LoVo (cell line): ENCODE measurements around the gene CENPT.
A peak's percentile ranks its signal among the peaks of the same experiment; 100 is the strongest.

ENCODE experiments used
- DNase-seq: peaks from one replicate; pipeline ENCODE4 v3.0.0-alpha.2; 2016; ENCODE audit warnings: low spot score

Gene CENPT, protein sequence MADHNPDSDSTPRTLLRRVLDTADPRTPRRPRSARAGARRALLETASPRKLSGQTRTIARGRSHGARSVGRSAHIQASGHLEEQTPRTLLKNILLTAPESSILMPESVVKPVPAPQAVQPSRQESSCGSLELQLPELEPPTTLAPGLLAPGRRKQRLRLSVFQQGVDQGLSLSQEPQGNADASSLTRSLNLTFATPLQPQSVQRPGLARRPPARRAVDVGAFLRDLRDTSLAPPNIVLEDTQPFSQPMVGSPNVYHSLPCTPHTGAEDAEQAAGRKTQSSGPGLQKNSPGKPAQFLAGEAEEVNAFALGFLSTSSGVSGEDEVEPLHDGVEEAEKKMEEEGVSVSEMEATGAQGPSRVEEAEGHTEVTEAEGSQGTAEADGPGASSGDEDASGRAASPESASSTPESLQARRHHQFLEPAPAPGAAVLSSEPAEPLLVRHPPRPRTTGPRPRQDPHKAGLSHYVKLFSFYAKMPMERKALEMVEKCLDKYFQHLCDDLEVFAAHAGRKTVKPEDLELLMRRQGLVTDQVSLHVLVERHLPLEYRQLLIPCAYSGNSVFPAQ

DNA sequence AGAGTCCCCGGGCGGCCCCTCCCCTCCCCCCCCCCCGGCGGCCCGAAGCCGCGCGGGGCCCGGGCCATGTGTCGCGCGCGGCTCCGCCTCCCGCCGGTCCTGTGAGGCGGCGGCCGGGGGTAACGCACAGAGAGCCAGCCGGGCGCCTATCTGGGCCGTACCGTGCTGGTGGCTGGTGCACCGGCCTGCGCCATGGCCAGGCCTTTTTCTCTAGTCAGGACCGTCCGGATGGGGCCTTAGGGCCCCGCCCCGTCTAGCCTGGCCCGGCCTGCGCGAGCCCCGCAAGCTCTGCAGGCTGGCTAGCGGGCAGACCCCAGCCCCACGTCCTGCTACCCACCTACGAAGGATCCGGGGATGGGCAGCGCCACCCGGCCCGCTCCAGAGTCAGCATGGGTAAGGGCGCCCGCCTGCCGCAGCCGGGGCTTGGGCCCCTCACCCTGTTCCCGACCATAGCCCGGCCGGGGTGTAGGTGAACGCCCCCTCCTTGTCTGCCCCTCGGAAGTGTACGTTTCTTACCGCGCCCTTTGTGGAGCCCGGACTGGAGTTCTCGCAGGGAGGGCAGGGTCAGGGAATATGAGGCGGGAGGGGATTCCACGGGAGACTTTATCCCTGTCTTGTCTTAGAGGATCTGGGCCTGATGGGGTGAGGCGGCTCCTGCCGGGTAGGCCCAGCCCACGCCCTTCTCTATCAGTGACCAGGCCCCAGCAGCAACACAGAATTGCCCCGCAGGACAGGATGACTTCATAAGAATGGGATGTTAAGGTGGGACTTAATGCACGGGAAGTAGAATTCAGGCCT lies at the start of gene CENPT:
Gene CENPT (minus strand): TSS at position 630 of the 798 bp plus-strand sequence. CDS start 13,834 bp downstream, outside the sequence.
- DNase-seq = peak; percentile 69

DNA sequence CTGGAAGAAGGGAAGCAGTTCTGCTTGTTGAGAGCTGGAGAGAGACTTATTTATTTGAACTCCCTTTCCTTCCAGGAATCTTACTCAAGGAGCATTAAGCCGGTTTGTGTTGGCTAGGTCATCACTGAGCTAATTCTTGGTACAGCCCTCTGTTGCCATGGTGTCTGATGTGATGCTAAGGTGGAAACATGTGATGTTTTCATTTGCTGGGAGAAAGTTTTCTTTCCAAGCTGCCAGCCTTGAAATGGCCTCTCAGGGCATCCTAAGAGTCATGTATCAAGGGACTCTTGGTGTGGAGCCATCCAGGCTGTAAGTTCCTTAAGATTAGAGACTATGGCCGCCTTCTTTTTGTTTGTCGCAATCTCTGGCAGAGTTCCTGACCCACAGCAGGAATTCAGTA lies 49.7 kb upstream of the CENPT start:
- DNase-seq = no peak

DNA sequence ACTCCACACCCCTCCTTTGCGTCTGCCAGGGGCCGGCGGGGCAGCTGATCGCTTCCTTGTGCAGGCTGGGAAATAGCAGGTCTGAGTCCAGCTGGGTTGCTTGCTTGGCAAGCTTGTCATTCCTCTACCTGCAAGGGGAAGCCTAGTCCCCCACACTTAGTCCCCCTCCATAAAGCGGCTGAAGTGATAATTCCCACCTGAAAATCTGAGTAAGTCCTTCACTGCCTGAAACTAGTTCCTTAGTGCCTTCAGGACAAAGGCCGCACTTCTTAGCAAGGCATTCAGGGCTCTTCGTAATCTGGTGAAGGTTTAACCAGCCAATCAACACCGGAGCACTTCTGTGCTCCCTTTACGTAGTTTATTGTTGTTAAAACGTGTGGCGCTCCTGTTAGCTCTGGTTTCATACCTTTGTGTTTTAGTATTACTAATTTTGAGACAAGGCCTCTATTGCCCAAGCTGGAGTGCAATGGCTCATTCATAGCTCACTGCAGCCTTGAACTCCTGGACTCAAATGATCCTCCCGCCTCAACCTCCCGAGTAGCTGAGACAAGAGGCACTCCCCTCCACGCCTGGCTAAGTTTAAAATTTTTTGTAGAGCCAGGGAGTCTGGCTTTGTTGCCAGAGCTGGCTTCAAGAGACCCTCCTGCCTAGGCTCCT lies 46.4 kb upstream of the CENPT start:
- DNase-seq = no peak

DNA sequence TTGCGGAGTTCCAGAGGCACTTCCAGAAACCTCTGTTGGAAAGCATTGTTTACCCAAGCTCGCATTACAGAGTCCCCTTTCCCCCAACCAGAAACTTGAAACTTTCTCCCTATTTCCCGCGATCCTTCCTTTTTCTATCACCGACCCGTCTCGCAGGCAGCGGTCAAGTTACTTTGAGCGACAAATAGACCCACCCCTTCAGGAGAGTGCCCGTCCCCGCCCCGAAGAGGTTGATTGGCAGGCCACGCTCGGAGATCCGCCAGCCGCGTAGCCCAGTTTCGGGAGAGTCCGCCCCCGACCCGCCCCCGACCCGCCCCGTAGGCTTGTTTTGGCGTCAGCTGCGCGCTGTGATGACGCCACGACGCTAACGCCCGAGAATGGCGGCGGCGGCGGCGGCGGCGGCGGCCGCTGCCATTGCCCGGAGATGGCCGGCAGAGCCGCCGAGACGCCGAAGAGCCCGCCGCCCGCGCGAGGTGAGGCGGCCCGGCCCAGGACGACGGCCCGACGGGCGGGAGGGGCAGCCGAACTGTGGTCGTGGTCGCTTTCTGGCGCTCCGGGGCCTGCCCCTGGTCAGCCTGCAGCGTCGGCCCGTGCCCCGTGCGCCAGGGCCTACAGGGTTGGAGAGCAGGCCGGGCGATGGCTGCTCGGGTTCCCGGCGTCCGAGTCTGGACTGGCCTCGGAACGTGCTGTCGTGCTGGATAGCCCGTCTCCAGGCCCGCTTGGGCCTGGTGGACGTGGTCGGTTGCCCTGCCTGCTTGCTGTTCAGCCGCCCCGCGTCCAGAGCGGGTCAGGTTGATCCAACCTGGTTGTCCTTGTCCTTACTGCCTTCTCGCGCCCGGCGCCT lies 45.6 kb upstream of the CENPT start, which contains the start of gene PSKH1:
Gene PSKH1 (plus strand): TSS at position 356 of the 844 bp plus-strand sequence. CDS start 15,496 bp downstream, outside the sequence.
- peak; percentile 96 for DNase-seq

DNA sequence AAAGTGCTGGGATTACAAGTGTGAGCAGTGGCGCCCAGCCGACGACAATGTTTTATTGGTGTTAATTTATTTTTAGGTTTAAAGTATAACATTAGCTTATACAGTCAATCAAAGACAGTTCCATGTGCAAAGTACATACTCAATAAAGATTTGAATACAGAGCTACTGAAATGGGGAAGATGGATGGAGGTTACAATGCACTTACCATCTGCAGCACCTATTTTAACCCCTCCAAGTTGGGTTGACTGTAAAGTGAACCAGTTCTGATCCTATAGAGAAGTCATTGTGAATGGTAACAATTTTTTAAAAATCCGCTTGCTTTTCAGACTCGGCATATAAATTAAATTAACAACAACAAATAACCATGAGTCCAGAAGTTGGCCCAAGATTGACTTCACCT lies 44.9 kb upstream of the CENPT start:
- DNase-seq = no peak

DNA sequence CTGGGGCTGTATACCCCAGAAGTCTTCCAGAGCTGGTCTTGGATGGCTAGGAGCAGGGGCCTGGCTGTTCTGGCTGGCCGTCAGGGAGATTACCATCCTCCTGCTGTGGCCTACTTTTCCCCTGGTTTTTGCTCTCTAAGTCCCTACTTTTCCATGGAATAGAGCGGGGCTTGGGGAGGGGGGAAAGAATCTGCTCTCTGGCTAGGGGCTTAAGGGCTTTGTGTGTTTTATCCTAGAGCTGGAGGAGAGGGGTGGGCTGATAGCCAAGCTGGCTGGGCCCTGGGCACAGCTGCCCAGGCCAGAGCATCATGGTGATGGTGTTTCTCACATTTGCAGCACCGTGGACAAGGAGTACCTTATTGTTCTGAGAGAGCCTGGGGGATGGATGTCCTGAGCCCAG lies 40.8 kb upstream of the CENPT start:
- no peak for DNase-seq

DNA sequence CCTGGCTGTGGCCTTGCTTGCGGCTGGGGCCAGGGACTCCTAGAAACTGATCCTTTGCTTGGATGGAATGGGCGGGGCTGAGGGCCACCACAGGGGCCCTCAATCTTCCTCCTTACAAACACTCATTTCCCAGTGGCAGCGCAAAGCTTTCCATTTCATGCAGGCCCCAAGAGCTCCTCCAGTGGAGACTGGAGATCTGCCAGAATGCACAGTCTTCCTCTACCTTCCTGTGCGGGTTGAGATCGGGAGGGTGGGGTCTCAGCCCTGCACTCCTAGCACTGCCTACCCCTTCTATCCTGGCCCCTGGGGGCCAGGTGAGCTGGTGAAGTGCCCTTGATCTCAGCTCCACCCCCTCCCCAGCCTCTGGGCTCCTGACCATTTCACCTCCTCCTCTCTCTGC lies 38.9 kb upstream of the CENPT start:
- no peak for DNase-seq

DNA sequence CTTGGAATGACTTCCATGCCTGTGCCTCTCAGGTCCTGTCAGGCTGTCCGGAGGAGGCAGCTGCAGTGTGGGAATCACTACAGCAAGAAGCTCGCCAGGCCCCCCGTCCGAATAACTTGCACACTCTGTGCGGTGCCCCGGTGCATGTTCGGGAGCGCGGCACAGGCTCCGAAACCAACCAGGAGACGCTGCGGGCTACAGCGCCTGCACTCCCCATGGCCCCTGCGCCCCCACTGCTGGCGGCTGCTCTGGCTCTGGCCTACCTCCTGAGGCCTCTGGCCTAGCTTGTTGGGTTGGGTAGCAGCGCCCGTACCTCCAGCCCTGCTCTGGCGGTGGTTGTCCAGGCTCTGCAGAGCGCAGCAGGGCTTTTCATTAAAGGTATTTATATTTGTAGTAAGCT lies 38.5 kb upstream of the CENPT start:
- DNase-seq = no peak

DNA sequence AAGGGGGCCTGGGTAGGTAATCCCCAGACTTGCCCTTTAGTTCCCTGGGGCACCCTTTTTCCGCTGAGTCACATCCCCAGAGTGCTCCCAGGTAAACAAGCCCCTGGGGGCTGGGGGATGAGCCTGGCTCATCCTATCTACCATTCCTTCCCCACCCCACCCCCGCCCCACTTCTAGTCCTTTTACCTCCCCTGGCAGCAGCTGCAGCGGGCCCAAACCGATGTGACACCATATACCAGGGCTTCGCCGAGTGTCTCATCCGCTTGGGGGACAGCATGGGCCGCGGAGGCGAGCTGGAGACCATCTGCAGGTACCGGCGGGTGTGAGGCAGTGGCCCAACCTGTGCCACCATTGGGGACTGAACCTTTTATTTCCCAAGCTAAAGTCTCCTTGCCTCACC lies 38.1 kb upstream of the CENPT start:
- DNase-seq = no peak

DNA sequence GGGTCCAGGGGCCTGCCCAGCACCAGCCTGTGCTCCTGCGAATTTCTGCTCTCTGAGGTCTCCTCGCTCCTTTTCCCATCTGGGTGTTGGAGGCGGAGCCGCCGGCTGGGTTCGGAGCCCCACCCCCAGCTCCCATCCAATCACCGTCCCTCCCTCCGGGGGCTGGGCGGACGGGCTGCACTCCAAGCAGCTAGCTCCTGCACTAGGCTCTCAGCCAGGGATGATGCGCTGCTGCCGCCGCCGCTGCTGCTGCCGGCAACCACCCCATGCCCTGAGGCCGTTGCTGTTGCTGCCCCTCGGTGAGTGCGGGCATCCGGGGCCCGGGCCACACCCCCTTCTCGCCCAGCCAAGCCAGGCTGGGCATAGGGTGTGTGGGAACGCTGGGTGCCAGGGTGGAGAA lies 37.2 kb upstream of the CENPT start, which contains the start of gene NRN1L:
Gene NRN1L (plus strand): TSS at position 202 of the 400 bp plus-strand sequence. CDS start 19 bp downstream, at position 221.
- DNase-seq = no peak

DNA sequence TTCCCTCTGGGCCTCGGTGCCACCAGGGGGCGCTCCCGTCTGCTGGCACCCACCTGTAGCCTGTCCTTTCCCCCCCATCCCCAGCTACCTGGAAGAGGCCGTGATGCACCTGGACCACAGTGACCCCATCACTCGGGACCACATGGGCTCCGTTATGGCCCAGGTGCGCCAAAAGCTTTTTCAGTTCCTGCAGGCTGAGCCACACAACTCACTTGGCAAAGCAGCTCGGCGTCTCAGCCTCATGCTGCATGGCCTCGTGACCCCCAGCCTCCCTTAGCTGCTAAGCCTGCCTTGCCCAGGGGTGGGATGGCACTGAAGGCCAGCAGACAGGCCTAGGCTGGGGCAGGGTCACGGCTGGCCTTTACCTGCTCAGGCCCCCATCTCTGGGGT lies 36.4 kb upstream of the CENPT start:
- DNase-seq = peak; percentile 41

DNA sequence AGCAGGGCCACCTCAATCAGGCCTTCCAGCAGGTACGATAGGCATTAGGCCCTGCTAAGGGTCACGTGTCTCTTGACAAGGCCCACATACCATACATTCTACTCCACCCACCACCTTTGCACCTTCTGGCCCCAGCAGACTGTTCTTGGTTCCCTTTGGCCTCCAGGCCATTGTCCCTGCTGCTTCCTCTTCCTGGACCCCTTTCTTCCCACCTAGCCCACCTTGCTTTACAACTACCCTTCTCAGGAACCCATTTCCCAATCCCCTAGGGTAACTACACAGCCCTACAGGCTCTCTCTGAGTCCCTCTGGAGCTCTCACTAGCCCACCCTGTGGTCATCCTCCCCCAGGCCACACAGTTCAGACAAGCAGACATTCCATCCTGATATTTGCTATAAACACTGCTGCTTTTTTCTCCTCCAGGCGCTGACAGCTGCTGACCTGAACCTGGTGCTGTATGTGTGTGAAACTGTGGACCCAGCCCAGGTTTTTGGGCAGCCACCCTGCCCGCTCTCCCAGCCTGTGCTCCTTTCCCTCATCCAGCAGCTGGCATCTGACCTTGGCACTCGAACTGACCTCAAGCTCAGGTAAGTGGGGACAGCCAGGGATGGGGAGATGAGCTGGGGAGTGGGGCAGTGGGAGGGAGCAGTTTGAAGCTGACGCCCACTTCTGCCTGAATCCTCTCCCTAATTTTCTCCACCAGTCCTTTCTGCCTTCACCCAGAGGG lies 35.8 kb upstream of the CENPT start:
- no peak for DNase-seq

DNA sequence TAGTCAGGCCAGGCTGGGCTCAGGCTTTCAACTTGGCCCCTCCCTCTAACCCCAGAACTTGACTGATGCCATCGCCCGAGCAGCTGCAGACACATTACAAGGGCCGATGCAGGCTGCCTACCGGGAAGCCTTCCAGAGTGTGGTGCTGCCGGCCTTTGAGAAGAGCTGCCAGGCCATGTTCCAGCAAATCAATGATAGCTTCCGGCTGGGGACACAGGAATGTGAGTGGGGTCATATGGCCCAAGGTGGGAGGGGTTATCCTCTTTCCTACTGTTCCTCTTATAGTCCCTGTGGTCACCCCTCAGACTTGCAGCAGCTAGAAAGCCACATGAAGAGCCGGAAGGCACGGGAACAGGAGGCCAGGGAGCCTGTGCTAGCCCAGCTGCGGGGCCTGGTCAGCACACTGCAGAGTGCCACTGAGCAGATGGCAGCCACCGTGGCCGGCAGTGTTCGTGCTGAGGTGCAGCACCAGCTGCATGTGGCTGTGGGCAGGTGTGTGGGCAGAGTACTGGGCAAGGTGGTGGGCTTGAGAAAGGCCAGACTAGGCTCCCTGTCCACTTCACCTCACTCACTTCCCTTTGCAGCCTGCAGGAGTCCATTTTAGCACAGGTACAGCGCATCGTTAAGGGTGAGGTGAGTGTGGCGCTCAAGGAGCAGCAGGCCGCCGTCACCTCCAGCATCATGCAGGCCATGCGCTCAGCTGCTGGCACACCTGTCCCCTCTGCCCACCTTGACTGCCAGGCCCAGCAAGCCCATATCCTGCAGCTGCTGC lies 35.1 kb upstream of the CENPT start:
- DNase-seq = no peak

DNA sequence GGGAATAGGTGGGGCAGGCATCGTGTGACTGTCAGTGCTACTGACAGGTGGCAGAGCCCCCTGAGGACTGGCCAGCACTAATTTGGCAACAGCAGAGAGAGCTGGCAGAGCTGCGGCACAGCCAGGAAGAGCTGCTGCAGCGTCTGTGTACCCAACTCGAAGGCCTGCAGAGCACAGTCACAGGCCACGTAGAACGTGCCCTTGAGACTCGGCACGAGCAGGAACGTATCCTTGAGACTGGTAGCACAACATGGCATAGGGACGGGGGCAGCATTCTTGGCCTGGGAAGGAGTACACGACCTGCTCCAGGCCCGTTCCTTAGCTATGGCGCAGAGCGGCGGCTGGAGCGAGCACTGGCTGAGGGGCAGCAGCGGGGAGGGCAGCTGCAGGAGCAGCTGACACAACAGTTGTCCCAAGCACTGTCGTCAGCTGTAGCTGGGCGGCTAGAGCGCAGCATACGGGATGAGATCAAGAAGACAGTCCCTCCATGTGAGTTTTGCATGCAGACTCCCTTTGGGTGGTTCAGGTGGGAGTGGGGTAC lies 34.2 kb upstream of the CENPT start:
- DNase-seq = no peak

DNA sequence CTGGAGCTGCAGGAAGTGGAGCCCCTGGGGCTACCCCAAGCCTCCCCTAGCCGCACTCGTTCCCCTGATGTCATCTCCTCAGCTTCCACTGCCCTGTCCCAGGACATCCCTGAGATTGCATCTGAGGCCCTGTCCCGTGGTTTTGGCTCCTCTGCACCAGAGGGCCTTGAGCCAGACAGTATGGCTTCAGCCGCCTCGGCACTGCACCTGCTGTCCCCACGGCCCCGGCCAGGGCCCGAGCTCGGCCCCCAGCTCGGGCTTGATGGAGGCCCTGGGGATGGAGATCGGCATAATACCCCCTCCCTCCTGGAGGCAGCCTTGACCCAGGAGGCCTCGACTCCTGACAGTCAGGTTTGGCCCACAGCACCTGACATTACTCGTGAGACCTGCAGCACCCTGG lies 33.1 kb upstream of the CENPT start:
- DNase-seq = no peak

DNA sequence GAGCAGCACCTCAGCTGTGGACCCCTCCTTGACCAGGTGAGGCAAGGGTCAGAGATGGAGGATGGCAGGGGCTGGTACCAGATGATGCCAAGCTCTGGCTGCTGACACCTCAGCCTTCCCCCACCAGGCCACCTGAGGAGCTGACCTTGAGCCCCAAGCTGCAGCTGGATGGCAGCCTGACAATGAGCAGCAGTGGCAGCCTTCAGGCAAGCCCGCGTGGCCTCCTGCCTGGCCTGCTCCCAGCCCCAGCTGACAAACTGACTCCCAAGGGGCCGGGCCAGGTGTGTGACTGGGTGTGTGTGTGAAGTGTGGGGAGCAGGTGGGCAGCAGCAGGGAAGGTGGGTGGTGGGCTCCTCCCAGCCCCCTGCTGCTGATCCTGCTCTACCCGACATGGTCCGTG lies 32.4 kb upstream of the CENPT start:
- DNase-seq = no peak

DNA sequence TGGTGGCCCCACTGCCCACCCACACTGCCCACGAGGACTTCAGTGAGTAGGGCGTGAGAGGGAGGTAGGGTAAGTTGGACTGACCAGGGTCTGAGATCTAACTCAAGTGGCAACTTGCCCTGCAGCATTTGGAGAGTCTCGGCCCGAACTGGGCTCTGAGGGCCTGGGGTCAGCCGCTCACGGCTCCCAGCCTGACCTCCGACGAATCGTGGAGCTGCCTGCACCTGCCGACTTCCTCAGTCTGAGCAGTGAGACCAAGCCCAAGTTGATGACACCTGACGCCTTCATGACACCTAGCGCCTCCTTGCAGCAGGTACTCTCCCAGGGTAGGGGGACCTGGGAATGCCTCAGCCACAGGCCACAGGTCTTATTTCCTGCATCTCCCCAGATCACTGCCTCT lies 32.0 kb upstream of the CENPT start:
- no peak for DNase-seq

DNA sequence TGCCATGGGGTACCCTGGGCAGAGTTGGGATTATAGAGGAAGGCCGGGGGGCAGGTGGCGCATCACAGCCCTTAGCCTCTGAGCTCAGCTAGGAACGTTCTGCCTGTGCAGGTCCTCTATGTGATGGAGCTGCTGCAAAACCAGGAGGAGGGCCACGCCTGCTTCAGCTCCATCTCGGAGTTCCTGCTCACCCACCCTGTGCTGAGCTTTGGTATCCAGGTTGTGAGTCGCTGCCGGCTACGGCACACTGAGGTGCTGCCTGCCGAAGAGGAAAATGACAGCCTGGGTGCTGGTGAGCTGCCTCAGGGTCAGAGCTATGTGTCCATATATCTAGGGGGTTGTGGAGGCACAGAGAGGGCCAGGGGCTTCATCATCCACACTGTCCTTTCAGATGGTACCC lies 31.4 kb upstream of the CENPT start:
- DNase-seq = no peak

DNA sequence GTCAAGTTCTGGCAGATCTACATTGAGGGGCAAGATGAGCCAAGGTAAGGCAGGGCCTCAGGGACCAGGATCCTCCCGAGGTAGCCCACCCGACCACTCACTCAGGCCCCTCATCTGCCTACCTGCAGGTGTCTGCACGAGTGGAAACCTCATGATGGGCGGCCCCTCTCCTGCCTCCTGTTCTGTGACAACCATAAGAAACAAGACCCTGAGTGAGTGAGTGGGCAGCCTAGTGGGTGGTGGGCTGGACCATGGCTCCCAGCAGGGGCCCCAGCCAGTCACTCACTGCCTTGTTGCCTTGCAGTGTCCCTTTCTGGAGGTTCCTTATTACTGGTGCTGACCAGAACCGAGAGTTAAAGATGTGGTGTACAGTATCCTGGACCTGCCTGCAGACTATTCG lies 30.7 kb upstream of the CENPT start:
- no peak for DNase-seq

DNA sequence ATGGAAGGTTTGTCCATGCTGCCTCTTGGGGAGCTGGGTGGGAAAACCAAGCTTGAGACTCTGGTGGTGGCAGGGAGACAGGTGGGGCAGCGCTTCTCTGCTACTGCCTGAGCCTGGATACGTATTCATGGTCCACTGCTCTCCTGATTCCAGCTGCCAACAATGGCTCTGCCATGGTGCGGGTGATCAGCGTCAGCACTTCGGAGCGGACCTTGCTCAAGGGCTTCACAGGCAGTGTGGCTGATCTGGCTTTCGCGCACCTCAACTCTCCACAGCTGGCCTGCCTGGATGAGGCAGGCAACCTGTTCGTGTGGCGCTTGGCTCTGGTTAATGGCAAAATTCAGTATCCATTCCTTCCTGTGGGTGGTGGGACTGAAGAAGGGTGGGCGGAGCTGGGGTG lies 29.6 kb upstream of the CENPT start:
- no peak for DNase-seq
